Measurements from ENCODE around the gene CDKAL1. TPM values are rescaled to one million over a fixed set of nuclear protein-coding genes. Genes with fewer than 3 reads are reported as not detected.

Gene CDKAL1
- total RNA-seq, 2 donors from 2014 or later = 12.1 to 19.0 TPM

- no peak for TF ChIP-seq POLR2AphosphoS5 (IDR thresholded peaks at IDR 0.05)
- TF ChIP-seq POLR2A (IDR thresholded peaks at IDR 0.05) = no peak
- TF ChIP-seq CTCF (IDR thresholded peaks at IDR 0.05) = no peak
- no peak for DNase-seq (ENCODE audit: low spot score)
- Histone ChIP-seq H3K27ac (no peak overlapping the region), H3K27me3 (replicated peaks; ENCODE audit: insufficient read depth) (no peaks in the 10 kb centered on the region), H3K36me3 (no peaks in the 10 kb centered on the region), H3K9me3 (no peaks in the 10 kb centered on the region), H3K4me3 (no peak overlapping the region), H3K4me1 (replicated peaks) (no peaks in the 10 kb centered on the region)
- 57% methylated on average over 1 of the region's 1 CpG for WGBS
- intact Hi-C loops (cut with DNase I) = no loop called here
These were observed 164.4 kb downstream of the CDKAL1 start for GRCh38 chr6:20698675-20699074.

GRCh38 chr6:20699402-20699801 lies 165.1 kb downstream of the CDKAL1 start:
- H3K9me3 ChIP-seq = no peaks in the 10 kb centered on the region
- H3K4me3 ChIP-seq = no peak overlapping the region
- H3K4me1 ChIP-seq (replicated peaks) = no peaks in the 10 kb centered on the region
- no peak for DNase-seq (ENCODE audit: low spot score)
- intact Hi-C loops (cut with DNase I) = no loop called here
- TF ChIP-seq POLR2A (IDR thresholded peaks at IDR 0.05) = no peak
- no peak for TF ChIP-seq POLR2AphosphoS5 (IDR thresholded peaks at IDR 0.05)
- no peak for TF ChIP-seq CTCF (IDR thresholded peaks at IDR 0.05)
- H3K36me3 ChIP-seq = no peaks in the 10 kb centered on the region
- WGBS = 57% methylated on average over 4 of the region's 4 CpGs
- H3K27me3 ChIP-seq (replicated peaks; ENCODE audit: insufficient read depth) = no peaks in the 10 kb centered on the region
- H3K27ac ChIP-seq = no peak overlapping the region

GRCh38 chr6:20700375-20700774 lies 166.1 kb downstream of the CDKAL1 start:
- TF ChIP-seq POLR2AphosphoS5 (IDR thresholded peaks at IDR 0.05) (no peak), CTCF (IDR thresholded peaks at IDR 0.05) (no peak), POLR2A (IDR thresholded peaks at IDR 0.05) (no peak)
- no peak overlapping the region for H3K4me3 ChIP-seq
- no peaks in the 10 kb centered on the region for H3K4me1 ChIP-seq (replicated peaks)
- intact Hi-C loops (cut with DNase I) = no loop called here
- no peaks in the 10 kb centered on the region for H3K27me3 ChIP-seq (replicated peaks; ENCODE audit: insufficient read depth)
- H3K27ac ChIP-seq = no peak overlapping the region
- DNase-seq (ENCODE audit: low spot score) = no peak
- no peaks in the 10 kb centered on the region for H3K36me3 ChIP-seq
- no peaks in the 10 kb centered on the region for H3K9me3 ChIP-seq

GRCh38 chr6:20702366-20702765 lies 168.1 kb downstream of the CDKAL1 start:
- Histone ChIP-seq H3K27me3 (replicated peaks; ENCODE audit: insufficient read depth) (no peaks in the 10 kb centered on the region), H3K9me3 (no peaks in the 10 kb centered on the region), H3K36me3 (no peaks in the 10 kb centered on the region), H3K4me1 (replicated peaks) (no peaks in the 10 kb centered on the region), H3K27ac (no peak overlapping the region), H3K4me3 (no peak overlapping the region)
- WGBS = 97% methylated on average over 13 of the region's 13 CpGs
- TF ChIP-seq POLR2AphosphoS5 (IDR thresholded peaks at IDR 0.05) = no peak
- no peak for TF ChIP-seq CTCF (IDR thresholded peaks at IDR 0.05)
- no peak for TF ChIP-seq POLR2A (IDR thresholded peaks at IDR 0.05)
- DNase-seq (ENCODE audit: low spot score) = no peak
- intact Hi-C loops (cut with DNase I) = no loop called here

- no peaks in the 10 kb centered on the region for H3K27me3 ChIP-seq (replicated peaks; ENCODE audit: insufficient read depth)
These were observed 168.8 kb downstream of the CDKAL1 start for GRCh38 chr6:20703049-20703448.

More at GRCh38 chr6:20703049-20703448, 168.8 kb downstream of the CDKAL1 start:
- no peaks in the 10 kb centered on the region for H3K36me3 ChIP-seq
- no peaks in the 10 kb centered on the region for H3K4me1 ChIP-seq (replicated peaks)
- TF ChIP-seq POLR2AphosphoS5 (IDR thresholded peaks at IDR 0.05) (no peak), POLR2A (IDR thresholded peaks at IDR 0.05) (no peak), CTCF (IDR thresholded peaks at IDR 0.05) (no peak)
- H3K27ac ChIP-seq = no peak overlapping the region
- no peak overlapping the region for H3K4me3 ChIP-seq
- DNase-seq (ENCODE audit: low spot score) = no peak
- 91% methylated on average over 3 of the region's 3 CpGs for WGBS
- intact Hi-C loops (cut with DNase I) = no loop called here
- no peaks in the 10 kb centered on the region for H3K9me3 ChIP-seq

Data from prostate gland (tissue), 2 donors.